GM18951 (cell line): ENCODE results near the gene WDR33.
"Not testable (repeated sequence)": the region's sequence is repeated elsewhere in the genome, so short reads cannot be mapped to it uniquely, and the experiment has no call there.

Source experiments
- POLR2A ChIP-seq: IDR thresholded peaks from 4 replicates; pipeline ENCODE4 v1.6.1; 2011; ENCODE audit warnings: mild to moderate bottlenecking; ENCODE audit not compliant: insufficient read length, insufficient read depth; ENCODE audit errors: extremely low read depth
- in situ Hi-C: fragments of 300-500 bp; cut with MboI; formaldehyde crosslinking; loops from one replicate; pipeline ENCODE4 v1.12.0; 2022; ENCODE audit warnings: low sequenced_read_pairs, mixed read lengths, inconsistent platforms; ENCODE audit not compliant: unreplicated experiment

Gene WDR33

GRCh38 chr2:127792805-127793204, 18.2 kb downstream of the WDR33 start:
- TF ChIP-seq POLR2A: no peak
- in situ Hi-C loops: no loop called here

GRCh38 chr2:127790694-127791529, 20.1 kb downstream of the WDR33 start:
- in situ Hi-C loops: no loop called here
- TF ChIP-seq POLR2A: no peak

DNA sequence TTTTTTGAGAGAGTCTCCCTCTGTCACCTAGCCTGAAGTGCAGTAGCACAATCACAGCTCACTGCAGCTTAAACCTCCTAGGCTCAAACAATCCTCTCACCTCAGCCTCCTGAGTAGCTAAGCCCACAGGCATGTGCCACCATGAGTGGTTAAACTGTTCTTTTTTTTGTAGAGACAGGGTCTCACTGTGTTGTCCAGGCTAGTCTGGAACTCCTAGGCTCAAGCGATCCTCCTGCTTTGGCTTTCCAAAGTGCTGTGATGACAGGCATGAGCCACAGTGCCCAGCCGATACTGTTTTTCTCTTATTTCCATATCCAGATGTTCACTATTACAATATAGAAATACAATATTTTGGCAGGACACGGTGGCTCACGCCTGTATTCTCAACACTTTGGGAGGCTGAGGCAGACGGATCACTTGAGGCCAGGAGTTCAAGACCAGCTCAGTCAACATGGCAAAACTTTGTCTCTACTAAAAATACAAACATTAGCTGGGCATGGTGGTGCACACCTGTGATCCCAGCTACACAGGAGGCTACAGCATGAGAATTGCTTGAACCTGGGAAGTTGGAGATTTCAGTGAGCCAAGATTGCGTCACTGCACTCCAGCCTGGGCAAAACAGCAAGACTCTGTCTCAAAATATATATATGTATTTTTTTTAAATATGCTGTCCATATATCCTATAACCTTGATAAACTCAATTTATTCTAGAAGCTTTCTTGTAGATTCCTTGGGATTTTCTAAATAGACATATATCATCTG, 24.7 kb downstream of the WDR33 start:
- TF ChIP-seq POLR2A: no peak
- in situ Hi-C loops: no loop called here

- TF ChIP-seq POLR2A: no peak
- in situ Hi-C loops: no loop called here
Observed at GRCh38 chr2:127784965-127785518, 25.9 kb downstream of the WDR33 start.

DNA sequence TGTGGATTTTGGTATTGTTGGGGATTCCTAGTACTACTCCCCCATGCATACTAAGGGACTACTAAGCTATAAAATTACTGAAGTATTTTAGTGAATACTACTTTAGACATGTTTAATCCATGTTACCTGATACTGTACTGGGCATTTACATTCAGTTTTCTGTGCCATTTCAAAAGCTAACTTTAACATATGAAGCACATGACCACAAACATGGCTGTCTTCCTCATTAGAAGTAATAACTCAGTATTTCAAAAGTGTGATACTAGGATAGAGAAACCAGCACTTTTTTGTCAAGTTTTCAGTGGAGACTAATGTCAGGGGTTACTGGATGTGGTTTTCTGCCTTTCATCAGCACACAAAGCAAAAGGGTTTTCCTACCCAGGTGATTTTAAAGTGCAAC, 27.9 kb downstream of the WDR33 start:
- in situ Hi-C loops: no loop called here
- TF ChIP-seq POLR2A: no peak

- in situ Hi-C loops: no loop called here
- TF ChIP-seq POLR2A: no peak
Observed at GRCh38 chr2:127778850-127779249, 32.1 kb downstream of the WDR33 start.

- in situ Hi-C loops: no loop called here
- TF ChIP-seq POLR2A: no peak
Observed at GRCh38 chr2:127778447-127778846, 32.5 kb downstream of the WDR33 start.

GRCh38 chr2:127776122-127776780, 34.7 kb downstream of the WDR33 start:
- in situ Hi-C loops: no loop called here
- TF ChIP-seq POLR2A: no peak

DNA sequence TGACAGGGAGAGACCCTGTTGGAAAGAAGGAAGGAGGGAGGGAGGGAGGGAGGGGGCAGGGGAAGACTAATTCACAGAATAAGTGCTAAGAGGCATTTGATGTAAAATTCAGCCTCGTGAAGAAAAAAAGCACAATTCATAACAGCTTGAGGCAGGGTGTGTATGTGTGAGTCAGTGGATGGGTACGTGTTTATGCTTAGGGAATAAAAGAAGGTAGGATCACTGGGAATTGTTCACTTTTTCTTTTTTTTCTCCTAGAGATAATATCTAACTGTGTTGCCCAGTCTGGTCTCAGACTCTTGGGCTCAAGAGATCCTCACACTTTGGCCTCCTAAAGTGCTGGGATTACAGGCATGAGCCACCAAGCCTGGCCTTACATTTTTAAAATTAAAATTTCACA, 39.2 kb downstream of the WDR33 start:
- no peak for TF ChIP-seq POLR2A
- in situ Hi-C loops: no loop called here

GRCh38 chr2:127770973-127771735, 39.8 kb downstream of the WDR33 start:
- no peak for TF ChIP-seq POLR2A
- in situ Hi-C loops: no loop called here

GRCh38 chr2:127770534-127770933, 40.4 kb downstream of the WDR33 start:
- in situ Hi-C loops: not testable (repeated sequence)

DNA sequence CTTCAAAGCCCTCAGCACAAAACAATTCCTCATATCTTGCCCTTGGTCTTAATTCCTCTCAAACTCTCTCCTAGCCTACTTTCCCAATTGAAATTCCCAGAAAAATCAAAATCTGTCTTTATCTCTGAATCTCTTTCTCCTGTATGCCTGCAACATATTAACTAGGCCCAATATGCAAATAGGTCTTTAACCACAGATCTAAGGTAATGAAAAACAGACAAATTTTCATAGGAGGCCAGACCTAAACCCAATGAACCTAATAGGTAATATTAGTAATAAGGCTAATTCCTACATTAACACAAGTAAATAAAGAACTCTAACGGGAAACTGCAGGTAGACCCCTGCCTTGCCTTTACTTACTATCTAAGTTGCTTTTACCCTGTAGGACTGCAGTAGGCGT, 41.4 kb downstream of the WDR33 start:
- in situ Hi-C loops: no loop called here
- no peak for TF ChIP-seq POLR2A
